GDM1 (cell line): ENCODE results near the gene PRSS33.

Experiments used
- DNase-seq: peaks from one replicate; lab custom pipeline; 2025; lab: John Stamatoyannopoulos, UW

PRSS33 gene

DNA sequence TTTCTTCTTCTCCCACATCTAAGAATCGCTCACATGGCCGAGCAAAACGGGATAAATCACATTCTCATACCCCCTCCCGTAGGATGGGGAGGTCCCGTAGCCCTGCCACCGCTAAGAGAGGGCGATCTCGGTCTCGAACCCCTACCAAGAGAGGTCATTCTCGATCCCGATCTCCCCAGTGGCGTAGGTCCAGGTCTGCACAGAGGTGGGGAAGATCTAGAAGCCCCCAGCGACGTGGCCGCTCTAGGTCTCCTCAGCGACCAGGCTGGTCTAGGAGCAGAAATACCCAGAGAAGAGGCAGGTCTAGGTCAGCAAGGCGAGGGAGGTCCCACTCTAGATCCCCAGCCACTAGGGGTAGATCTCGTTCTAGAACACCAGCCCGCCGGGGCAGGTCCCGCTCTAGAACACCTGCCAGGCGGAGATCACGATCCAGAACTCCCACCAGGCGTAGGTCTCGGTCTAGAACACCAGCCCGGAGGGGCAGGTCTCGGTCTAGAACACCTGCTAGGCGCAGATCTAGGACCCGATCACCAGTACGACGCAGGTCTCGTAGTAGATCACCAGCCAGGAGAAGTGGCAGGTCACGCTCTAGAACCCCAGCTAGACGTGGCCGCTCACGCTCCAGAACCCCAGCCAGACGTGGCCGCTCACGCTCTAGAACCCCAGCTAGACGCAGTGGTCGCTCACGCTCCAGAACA is 25.3 kb downstream of the PRSS33 start:
- no peak for DNase-seq

DNA sequence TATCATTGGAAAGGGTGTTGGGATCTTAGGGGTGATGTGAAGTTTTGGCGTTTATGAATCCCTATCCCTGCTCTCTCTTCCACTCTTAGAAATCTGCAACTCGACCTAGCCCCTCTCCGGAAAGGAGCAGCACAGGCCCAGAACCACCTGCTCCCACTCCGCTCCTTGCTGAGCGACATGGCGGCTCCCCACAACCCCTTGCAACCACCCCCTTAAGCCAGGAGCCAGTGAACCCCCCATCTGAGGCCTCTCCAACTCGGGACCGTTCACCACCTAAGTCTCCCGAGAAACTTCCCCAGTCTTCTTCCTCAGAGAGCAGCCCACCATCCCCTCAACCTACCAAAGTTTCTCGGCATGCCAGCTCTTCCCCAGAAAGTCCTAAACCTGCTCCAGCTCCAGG is 25.9 kb downstream of the PRSS33 start:
- no peak for DNase-seq

DNA sequence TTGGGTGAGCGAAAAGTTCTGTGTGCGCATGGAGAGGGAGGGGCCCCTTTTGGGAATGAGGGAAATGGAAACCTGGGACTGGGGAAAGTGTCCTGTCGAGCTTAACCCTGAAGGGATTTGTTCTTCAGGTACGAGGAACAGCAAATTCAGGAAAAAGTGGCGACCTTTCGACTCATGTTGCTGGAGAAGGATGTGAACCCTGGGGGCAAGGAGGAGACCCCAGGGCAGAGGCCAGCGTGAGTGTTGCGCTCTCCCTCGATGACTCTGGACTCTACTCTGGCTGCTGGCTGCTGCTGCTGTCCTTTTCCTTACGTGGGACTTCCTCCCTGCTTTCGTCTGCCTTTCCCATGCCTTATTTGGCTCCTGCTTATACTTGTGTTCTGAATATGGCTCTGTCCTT is 30.0 kb downstream of the PRSS33 start:
- no peak for DNase-seq

DNA sequence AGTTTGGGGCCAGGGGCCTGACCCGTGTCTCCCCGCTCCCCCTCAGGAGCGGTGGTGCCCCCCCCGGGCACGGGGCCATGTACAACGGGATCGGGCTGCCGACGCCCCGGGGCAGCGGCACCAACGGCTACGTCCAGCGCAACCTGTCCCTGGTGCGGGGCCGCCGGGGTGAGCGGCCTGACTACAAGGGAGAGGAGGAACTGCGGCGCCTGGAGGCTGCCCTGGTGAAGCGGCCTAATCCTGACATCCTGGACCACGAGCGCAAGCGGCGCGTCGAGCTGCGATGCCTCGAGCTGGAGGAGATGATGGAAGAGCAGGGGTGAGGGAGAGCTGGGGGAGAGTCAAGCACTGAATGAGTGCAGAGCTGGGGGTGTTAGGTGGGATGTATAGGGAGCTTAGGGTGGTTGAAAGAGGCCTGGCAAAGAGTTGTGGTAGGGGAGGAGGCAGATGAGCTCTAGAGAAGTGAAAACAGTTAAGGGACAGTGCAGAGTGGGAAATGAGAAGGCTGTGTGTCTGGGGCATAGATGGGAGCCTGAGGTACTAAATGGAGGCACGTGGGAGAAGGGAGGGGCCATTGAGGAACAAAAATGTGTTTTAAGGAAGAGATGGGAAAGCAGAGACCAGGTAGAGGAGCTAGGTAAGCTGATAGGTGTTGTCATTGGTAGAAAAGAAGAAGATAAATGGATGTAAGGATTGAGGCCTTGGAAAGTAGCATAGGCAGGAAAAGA is 30.9 kb downstream of the PRSS33 start:
- DNase-seq, result no peak

DNA sequence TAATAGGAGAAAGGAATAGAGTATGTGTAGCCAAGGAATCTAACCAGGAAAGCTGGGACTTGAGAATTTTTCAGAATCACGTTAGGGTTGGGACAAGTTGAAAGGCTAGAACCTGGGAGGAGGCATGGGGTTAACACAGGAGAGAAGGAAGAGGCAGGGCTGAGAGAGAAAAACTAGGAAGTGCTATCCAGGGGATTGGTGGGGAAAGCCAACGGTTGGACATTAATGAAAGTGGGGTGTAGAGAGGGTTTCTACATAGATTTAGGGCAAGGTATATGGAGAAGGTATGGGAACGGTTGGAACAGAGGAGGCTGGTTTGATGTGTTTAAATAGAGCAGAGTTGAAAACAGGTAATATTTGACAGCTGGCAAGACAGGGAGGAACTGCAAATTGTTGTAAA is 32.2 kb downstream of the PRSS33 start:
- DNase-seq, result no peak

DNA sequence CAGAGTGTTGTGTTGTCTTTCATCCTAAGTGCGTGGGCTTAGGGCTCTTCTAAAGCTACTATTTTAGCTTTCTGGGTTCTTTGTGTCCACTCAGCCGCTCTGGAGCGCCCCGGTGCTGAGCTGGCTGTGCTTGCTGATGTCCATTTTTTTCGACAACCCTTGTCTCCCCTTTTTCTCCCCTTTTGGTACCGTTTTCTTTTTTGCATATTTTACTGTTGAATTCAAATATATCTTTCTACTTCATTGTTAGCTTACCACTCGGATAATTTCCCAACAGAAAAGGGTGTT is 33.7 kb downstream of the PRSS33 start:
- DNase-seq, result no peak

DNA sequence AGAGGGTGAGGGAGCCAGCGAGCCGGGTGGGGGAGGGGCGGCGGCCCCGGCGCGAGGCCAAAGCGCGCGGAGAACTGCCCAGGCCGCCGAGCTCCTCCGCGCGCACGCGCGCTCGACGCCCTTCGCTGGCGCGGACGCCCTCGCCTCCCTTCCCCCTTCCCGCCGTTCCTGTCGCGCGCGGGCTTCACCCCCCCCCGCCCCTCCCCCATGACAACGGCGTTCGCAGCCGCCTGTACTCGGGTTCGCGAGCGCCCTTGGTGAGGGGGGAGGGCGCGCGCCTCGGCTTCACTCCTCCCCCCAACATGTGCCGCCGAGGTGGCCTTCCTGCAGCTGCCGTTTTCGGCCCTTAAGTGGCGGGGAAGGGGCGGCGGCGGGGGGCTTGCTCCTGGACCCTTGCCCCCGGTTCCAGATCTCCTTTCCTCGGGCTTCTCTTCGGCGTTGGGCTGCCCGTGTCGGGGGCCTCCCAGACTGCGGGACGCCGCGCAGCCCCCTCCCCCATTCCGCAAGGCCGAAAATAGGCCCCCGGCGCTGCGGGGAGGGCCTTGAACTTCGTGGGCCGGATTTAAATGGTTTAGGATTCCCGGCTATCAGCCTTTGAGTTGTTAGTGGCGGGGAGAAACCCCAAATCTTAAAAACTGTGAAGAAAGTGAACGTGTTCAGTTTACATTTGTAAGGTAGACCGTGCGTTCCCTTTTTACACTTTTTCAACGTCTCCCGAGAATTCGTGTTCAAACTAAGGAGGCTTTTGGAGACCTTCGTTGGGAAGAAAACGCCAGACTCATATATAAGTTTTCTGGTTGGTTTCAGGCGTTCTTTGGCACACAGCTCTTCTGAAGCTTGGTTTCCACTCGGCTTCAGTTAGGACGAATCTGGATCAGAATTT is 34.3 kb downstream of the PRSS33 start:
- DNase-seq, result peak; percentile 82

DNA sequence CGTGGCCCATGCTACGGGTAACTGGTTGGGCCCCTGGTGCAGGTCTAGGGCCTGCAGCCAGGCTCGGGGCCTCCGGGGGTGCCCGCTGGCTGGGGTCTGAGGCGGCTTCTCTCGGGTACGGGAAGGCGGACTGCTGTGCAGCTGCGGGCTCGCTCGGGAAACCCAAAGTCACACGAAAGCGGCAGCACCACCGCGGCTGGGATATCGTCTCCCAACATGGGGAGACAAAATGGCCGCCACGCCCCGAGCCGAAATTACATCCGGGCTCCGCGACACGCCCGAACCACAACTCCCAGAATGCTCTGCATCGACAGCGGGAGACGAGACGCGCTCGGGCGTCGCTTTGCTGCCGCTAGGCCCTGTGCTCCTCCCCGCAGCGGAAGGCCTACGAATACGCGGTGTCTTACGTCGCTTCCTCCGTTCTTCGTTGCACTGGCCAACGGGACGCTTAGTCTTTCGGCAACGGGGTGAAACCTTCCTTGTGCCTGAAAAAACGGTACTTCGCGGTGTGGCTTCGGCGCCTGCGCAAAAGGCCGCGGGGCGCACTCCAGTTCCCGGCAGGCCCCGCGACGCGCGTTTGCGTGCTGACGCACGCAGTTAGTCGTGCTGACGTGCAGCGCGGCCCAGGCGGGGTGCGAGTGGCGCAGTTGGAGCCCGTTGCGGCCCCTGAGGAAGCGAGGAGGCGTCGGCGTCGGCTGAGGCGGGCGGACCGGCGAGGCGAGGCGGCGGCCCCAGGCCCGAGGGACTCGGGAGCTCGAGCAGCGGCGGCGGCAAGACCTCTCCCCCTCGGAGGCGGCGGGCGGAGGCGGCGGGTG is 35.1 kb downstream of the PRSS33 start, which contains the start of gene SRRM2:
SRRM2 (plus strand) TSS at position 604 of the 815 bp plus-strand sequence. CDS start 3,727 bp downstream, outside the sequence.
- peak; percentile 99 for DNase-seq

DNA sequence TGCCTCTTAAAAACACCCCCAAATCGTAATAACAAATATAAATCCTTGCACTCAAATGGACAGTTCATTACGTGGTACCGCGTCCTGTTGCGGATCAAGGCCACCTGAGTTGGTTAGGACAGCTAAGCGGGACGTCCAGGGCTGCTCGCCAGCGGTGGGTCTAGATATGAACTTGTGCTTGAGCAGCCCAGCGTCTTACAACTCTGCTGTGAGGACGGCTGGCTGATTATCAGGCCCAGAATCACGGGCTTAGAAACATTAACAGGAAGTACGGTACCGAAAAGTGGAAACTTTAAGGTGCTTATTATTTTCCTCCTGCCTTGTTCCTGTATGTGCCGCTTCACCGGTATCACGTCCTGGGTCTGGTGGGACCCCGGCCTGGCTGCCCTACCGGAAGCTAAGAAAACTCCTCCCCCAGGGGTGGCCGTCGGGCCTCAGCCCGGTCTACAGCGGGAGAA is 35.8 kb downstream of the PRSS33 start:
- peak; percentile 78 for DNase-seq

DNA sequence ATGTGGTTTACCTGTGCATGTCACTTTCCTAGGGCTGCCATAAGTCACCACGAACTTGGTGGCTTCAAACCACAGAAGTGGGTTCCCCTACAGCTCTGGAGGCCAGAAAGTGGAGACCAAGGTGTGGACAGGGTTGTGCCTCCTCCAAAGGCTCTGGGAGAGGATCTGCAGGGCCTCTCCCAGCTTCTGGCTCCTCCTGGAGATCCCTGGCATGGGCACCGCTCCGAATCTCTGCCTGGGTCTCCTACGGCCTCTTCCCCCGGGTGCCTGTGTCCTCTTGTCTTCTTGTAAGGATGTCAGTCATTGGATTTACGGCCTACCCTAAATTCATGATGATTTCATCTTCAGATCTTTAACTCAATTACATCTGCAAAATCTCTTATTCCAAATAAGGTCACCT is 37.4 kb downstream of the PRSS33 start:
- no peak for DNase-seq

DNA sequence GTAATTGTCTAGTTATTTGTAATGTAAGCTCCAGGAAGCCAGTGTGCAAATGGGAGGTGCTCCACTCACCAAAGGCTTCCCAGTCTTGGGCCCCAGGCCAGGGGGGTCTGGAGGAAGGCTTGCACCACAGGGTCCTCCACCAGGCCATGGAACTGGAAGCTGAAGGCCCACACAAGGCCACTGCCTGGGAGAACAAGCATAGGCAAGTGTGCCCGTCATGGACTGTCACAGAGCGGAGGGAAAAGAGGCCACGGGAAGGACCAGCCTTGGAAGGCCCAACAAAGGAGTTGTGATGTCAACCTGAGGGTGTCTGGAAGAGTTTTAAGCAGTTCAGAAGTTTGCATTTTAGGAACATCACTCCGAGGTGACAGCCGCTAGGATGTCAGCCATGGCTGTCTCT is 37.9 kb downstream of the PRSS33 start:
- no peak for DNase-seq

DNA sequence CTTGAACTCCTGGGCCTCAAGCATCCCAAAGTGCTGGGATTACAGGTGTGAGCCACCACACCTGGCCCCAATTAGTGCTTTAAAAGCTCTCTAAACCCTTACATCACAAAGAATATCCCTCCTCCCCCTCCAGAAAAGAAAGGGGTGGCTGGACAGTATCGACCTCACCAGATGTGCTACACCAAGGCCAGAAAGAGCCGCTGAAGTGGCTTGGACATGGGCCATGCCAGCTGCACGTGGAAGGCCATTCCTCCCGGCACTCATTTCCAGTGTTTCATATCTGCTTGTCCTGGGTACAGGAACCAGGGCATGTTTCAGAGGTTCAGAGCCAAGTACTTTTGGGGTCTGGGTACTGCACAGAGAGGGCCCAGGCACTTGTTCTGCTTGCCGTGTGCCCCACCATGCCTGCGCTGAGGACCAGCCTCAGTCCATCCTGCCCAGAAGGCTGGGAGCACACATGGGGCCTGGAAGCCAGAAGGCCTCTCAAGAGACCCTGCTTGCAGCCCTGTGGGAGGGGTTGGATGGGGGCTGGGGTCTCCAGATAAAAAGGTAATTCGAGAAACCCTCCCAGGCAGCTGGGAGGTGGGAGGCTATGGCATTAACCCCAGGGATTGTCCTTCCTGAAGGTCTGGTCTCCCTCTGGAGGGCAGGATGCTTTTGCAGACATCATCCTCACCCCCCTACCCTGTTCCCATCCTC is 38.5 kb downstream of the PRSS33 start:
- DNase-seq, result no peak

DNA sequence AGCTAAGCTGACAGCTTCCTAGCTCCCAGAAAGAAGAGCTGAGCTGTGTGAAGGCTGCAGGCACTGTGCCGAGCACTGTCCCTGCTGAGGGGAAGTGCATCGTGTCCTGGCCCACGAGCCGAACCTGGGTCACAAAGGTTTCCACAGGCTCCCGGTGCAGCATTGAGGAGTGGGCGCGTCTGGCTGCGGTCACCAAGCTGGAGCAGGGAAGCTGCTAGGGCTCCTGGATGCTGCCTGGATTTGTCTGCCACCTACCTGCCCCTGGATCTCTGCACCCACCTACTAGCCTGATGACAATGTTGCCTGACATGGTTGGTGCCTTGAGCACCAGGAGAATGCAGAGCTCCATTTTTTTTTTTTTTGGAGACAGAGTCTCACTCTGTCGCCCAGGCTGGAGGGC is 41.4 kb downstream of the PRSS33 start:
- DNase-seq, result no peak

DNA sequence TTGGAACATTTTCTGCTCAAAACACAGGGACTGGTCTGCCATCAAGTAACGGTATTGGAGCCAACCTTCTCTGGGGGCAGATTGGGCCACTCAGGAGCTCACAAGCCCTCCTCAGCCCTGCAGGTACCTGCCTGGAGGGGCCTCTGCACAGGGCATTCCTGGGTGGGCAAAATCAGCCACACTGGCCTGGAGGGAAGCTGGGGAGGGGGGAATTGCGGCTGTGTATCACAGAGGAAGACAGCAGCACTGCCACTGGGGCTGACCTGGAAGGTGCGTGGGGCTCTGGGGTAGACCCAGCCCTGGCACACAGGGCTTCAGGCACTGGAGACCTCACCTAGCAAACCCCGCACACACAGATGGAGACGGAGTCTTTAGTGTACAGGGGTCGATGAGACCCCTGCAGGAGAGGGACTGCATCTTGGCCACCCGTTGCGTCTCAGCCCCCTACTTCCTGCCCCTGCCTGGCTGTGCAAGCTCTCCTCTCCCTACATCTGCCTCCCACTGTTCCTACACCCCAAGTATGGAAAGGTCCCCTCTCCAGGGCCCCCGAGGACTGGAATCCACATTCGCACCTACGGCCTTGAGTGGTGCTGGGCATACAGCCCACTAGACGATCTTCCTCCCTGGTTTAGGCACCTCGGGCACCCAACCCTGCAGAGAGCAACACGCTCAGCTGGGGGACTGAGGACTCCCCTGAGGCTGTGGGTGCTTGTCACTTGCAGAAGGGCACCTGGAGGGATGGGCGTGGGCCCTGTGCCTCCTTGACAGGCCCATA is 42.1 kb downstream of the PRSS33 start:
- no peak for DNase-seq

DNA sequence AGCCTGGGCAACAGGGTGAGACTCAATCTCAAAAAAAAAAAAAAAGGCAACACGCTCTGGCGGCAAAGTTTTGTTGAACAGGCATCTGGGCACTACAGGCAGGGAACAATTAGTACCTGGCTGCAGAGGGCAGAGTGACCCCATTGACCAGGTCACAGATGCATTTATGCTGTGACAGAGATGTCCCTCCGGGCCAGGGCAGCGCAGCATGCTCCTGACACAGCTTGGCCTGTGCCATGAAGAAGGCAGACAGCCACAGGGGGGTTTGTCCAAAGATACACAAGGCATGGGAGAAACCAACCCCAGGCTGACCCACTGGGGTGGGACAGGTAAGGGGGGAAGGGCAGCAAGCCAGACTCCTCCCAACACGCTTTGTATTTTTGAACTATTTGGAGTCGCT is 42.6 kb downstream of the PRSS33 start:
- no peak for DNase-seq

DNA sequence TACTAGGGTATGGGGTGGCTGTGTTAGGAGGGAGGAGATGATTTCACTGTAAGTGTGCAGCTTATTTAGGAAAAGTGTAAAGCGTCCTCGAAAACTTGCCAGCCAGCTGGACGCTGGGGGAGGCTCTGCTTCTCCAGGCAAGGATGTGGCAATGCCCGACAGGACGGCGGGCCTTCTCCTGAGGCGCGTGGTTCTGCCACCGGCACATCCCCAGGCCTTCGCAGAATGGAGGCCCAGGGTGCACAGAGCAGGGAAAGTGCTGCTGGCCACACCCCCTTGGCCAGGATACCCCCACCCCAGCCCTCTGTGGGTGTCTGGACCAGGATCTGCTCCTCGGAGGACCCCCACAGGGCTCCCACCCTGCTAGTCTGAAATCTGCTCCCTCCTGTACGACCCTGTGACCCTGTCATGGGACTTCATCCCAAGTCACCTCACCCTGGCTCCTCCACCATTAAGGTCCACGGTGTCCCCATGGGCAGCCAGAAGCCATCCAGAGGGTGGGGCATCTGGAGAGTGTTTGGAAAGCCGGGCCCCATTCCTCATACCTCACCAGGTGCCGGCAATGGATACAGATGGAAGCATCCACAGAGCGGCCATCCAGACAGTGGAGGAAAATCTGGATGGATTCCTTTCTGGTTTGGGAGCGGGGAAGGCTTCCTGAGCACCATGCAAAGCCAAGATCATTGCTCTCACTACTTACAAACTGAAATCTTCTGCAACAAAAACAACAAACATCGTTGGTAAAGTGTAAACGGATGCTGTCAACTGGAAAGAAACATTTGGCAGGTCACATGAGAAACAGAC is 44.2 kb downstream of the PRSS33 start:
- DNase-seq, result no peak

DNA sequence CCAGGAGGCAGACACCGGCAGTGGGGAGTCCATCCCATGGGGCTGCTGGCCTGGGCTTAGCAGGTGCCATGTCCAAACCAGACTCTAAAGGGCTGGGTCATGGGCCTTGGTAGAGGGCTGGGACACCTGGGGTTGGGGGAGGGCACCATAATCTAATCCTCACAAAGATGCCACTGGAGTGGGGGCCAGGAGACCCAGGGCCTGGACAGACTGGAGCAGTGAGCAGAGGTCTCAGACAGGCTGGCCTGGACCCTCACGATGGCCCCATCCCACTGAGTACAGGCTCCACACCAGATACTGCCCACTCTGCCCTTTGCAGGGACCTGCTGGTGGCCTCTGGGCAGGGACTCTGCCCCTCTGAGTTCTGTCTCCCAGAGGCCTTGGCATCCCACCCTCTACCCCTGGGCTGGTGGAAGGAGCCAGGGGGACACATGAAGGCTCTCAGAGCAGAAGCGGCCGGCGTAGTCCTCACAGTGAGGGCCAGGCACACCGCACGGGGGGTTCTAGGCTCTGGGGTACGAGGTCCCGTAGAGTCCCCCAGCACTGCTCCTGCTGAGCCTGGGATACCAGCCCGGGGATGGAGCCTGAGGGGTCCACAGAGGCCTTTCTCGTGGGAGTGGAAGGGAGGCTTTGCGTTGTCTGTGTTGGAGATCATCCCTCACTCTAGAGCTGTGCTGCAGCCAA is 44.9 kb downstream of the PRSS33 start:
- DNase-seq, result no peak

DNA sequence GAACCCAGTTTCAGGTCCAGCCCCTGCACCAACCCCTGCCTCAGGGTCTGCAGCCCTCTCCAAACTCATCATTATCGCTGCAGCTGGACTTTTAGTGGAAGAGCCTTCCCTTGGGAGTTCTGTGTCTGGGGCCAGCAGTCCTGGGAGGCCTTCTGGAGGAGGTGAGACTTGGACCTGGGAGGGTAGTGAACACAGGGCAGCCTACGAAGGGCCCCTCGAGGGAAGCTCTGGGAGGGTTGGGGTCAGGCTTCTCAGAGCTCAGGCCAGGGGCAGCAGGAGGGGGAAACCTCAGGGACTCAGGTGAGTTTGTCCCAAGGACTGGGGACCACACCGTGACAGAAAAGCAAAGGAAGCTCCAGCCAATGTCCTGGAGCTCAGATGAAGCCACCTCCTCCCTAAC is 46.2 kb downstream of the PRSS33 start:
- no peak for DNase-seq

DNA sequence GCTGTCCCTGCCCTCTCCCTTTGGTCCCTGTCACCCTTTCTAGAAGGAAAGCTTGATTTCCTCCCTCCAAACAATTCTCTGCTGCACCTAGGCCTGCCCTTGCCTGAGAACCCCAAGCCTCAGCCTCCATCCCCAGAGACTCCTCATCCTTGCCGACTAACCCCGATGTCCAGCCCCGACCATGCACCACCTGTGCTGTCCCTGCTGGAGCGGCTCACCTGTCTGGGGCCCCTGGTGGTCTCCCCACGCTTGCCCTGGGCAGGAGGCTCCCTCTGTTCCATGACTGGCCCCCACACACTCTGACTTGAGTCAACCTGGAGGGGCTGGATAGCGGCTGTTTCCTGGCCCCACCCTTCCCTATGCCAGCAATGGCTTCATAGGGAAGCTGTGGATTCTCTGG is 46.9 kb downstream of the PRSS33 start:
- no peak for DNase-seq
